ENCODE measurements around the gene CELF1. TPM values are rescaled to one million over a fixed set of nuclear protein-coding genes. Genes with fewer than 3 reads are reported as not detected.

The CELF1 gene
- total RNA-seq, 4 donors from 2014 or later: 93.8 to 153 (median 121) TPM

DNA sequence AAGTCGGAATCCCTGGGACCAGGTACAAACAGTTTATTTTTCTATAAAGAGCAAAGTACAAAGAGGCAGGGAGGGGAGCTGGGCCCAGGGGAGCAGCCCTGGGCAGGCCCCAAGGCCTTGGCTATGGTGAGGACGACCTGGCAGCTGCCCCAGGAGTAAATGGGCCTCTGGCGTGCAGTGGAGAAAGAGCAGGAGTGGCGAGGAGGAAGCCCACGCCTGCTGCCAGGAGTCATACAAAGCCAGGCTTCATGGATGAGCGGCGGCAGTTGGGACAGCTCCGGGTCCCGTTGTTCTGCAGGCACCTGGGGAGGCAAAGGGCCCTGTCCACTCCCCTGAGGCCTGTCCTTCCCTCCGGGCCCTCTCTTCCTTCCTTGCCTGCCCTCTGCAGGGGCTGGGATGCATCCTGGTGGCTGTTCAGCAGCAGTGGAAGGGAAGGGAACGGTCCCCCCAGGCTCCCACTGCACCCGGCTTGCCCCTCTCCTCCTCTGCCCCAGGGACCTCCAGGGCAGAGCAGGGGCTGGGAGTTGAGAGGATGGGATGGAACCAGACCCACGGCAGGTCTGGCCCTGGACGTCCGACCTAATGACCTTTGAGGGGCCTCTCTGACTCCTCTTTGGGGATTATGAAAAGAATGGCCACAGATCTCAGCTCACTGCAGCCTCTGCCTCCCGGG, 115.0 kb downstream of the CELF1 start:
- TF ChIP-seq, protein P1, sequence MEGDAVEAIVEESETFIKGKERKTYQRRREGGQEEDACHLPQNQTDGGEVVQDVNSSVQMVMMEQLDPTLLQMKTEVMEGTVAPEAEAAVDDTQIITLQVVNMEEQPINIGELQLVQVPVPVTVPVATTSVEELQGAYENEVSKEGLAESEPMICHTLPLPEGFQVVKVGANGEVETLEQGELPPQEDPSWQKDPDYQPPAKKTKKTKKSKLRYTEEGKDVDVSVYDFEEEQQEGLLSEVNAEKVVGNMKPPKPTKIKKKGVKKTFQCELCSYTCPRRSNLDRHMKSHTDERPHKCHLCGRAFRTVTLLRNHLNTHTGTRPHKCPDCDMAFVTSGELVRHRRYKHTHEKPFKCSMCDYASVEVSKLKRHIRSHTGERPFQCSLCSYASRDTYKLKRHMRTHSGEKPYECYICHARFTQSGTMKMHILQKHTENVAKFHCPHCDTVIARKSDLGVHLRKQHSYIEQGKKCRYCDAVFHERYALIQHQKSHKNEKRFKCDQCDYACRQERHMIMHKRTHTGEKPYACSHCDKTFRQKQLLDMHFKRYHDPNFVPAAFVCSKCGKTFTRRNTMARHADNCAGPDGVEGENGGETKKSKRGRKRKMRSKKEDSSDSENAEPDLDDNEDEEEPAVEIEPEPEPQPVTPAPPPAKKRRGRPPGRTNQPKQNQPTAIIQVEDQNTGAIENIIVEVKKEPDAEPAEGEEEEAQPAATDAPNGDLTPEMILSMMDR (IDR thresholded peaks at IDR 0.05; ENCODE audit: low read depth): no peak

DNA sequence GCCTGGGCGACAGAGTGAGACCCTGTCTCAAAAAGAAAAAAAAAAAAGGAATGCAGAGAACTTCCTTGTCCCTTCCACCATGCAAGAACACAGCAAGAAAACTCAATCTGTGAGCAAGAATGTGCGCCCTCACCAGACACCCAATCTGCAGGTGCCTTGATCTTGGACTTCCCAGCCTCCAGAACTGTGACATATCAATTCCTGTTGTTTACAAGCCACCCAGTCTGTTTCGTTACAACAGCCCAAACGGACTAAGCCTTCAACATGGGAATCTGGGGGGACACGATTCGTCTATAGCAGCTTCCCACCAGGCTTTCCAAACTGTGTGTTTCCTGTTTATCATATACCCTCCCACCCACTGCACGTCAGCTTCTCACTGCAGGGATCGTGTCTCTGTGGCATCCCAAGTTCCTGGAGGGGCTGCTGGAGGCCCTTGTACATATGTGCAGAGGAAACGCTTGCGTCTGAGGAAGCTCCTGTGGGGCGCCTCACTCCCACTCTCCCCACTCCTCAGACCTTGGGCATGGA, 115.7 kb downstream of the CELF1 start:
- TF ChIP-seq, protein P1 (IDR thresholded peaks at IDR 0.05; ENCODE audit: low read depth): no peak

DNA sequence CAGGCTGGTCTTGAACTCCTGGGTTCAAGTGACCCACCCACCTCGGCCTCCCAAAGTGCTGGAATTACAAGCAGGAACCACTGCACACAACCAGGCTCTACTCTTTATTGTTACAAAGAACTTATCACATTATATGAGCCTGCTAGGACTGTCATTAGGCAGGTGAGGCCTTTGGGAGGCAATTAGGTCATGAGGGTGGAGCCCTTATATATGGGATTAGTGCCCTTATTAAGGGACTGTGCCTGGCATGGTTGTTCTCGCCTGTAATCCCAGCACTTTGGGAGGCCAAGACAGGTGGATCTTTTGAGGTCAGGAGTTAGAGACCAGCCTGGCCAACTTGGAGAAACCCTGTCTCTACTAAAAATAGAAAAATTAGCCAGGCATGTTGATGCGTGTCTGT, 116.2 kb downstream of the CELF1 start:
- TF ChIP-seq, protein P1 (IDR thresholded peaks at IDR 0.05; ENCODE audit: low read depth): no peak

DNA sequence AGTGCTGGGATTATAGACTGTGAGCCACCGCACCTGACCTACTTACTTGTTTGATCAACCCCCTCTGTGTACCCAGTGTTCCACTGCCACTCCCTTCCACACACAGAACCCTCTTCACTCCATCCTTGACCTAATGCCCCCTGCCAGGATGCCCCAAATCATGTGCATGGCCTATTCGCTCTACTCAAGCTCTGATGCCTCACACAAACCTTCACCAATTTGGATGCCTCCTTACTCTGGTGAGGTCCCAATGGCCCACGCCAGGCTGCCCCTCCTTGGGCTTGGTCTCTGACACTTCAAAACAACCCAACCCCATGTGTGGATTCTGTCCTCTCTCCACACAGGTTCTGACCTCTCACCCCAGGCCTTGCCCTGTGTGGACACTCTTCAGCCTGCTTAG, 117.2 kb downstream of the CELF1 start:
- TF ChIP-seq, protein P1 (IDR thresholded peaks at IDR 0.05; ENCODE audit: low read depth): no peak

DNA sequence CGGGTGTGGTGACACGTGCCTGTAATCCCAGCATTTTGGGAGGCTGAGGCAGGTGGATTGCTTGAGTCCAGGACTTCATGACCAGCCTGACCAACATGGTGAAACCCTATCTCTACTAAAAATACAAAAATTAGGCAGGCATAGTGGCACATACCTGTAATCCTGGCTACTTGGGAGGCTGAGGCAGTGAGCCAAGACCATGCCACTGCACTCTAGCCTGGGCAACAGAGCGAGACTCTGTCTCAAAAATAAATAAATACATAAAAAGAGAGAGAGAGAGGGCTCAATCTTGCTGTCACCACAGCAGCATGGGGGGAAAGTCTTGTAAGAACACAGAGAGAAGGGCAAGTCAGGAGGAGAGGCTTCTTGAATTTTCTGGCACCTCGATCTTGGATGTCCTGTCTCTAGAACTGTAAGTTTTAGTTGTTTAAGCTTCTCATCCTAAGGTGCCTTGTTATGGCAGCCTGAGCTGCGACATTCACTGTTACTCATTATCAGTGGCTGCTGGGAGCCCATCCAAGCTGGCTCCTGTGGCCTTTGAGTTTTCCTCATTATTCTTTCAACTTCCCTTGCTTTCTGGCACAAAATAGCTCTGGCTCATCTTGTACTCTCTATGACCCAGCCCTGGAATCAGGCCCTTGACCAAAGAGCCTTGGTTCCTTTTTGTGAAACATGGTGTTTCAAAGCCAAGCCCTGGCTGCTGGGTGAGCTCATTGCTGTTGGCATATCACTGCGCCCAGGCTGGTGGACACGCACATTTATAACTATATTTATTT, 118.7 kb downstream of the CELF1 start:
- TF ChIP-seq, protein P1 (IDR thresholded peaks at IDR 0.05; ENCODE audit: low read depth): no peak

DNA sequence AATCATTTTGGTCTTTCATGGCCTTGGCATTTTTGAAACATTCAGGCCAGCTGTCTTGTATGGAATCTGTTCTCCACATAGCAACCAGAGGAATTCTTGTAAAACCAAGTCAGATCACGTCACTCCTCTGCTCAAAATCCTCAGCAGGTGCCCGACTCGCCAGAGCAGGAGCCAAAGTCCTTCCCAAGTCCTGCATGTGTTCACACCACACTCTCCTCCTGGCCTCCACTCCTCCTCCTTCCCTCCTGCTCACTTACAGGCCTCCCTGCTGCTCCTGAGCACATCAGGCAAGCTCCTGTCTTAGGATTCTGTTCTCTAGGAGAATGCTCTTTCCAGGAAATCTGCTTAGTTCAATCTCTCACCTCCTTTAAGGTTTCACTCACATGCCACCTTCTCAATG, 119.8 kb downstream of the CELF1 start:
- TF ChIP-seq, protein P1 (IDR thresholded peaks at IDR 0.05; ENCODE audit: low read depth): no peak

- TF ChIP-seq, protein P1 (IDR thresholded peaks at IDR 0.05; ENCODE audit: low read depth): no peak
Measured at GRCh38 chr11:47431356-47432083, 121.4 kb downstream of the CELF1 start.
